GM12875 (cell line): Measurements from ENCODE around the gene GALNT9.

Experiments
- H3K4me3 ChIP-seq: one replicate; pipeline ENCODE4 v1.5.1; 2011; ENCODE audit warnings: low read depth, low read length, control low read depth
- TF ChIP-seq, protein P1 (sequence below): IDR thresholded peaks from 2 replicates; pipeline ENCODE4 v1.5.1; 2011; ENCODE audit warnings: low read depth, mild to moderate bottlenecking, control low read depth, inconsistent platforms, low read length, moderate library complexity, borderline replicate concordance; ENCODE audit not compliant: insufficient read depth

GALNT9 gene

GRCh38 chr12:132161036-132161781, 168.2 kb downstream of the GALNT9 start:
- H3K4me3 ChIP-seq: no peak overlapping the region
- TF ChIP-seq, protein P1, sequence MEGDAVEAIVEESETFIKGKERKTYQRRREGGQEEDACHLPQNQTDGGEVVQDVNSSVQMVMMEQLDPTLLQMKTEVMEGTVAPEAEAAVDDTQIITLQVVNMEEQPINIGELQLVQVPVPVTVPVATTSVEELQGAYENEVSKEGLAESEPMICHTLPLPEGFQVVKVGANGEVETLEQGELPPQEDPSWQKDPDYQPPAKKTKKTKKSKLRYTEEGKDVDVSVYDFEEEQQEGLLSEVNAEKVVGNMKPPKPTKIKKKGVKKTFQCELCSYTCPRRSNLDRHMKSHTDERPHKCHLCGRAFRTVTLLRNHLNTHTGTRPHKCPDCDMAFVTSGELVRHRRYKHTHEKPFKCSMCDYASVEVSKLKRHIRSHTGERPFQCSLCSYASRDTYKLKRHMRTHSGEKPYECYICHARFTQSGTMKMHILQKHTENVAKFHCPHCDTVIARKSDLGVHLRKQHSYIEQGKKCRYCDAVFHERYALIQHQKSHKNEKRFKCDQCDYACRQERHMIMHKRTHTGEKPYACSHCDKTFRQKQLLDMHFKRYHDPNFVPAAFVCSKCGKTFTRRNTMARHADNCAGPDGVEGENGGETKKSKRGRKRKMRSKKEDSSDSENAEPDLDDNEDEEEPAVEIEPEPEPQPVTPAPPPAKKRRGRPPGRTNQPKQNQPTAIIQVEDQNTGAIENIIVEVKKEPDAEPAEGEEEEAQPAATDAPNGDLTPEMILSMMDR: no peak

DNA sequence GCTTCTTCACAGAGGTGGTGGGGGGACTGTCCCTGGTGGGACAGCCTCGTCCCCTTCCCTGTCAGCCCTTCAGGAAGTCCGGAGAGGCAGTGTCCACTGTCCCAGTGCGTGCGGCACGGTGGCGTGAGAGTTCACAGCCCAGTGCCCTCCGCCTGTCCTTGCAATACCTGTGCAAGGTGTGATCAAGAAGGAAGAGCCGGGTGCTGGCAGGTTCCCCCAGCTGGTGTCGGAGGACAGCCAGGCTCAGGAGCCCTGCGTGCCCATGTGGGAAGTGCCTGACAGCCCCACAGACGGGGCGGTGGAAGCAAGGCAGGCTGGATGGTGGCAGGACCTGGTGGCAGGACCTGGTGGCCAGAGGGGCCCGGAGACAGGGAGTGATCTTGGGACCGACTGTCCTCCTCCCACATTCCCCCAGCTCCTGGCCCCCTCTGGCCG, 168.8 kb downstream of the GALNT9 start:
- H3K4me3 ChIP-seq: no peak overlapping the region
- TF ChIP-seq, protein P1: no peak

DNA sequence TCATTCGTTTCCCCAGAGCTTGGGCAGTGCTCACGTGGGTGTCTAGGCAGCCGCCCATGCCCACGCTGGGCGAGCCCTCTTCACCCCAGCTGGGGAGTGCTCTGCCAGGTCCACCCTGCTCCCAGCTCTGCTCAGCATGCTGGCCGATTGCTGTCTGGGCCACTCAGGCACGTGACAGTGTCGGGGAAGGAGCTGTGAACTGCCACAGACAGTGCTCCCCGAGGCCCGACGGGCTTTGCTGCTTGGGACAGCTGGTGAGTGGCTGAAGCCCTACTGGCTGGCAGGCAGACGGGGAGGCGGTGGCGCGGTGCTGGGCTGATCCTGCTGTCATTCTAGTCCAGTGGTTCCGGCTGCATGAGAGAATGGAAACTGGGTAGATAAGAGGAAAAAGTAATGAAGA, 169.4 kb downstream of the GALNT9 start:
- TF ChIP-seq, protein P1: no peak
- no peak overlapping the region for H3K4me3 ChIP-seq

GRCh38 chr12:132159555-132160003, 169.8 kb downstream of the GALNT9 start:
- no peak overlapping the region for H3K4me3 ChIP-seq
- TF ChIP-seq, protein P1: no peak

DNA sequence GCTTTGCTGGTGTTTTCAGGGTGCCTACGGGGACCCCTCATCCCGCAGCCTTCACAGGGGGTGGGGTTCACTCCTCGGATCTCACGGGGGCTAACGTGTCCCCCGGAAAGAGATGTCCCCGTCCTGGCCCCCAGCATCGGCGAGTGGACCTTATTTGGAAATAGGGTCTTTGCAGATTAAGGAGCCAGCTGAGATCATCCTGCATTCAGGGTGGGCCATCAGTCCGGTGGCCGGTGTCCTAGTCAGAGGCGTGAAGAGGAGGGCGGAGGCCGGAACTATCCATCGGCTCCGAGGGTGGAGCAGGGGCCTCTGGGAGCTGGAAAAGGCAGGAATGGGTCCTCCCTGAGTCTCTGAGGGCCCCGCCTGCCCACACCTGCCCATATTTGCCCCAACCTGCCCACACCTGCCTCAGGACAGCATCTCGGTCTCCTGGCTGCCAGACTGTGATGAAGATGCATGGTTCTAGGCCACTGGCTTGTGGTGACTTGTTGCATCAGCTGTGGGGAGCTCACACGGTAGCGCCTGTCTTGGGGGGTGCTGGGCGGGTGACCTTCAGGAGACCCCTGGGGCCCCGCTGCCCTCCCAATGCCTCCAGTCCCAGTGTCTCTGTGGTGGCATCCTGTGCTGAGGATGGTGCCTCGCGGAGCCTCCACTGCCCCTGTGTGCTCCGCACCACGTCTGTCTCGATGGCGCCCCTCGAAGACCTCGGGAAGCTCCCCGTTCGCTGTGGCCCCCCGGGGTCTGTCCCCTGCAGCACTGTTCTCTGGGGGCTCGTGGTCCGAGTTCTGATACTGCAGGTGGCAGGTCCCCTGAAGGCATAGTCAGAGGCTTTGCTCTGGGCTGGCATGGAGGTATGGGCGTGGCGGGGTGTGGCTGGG, 170.5 kb downstream of the GALNT9 start:
- no peak overlapping the region for H3K4me3 ChIP-seq
- TF ChIP-seq, protein P1: no peak

- H3K4me3 ChIP-seq: no peak overlapping the region
- TF ChIP-seq, protein P1: no peak
Measured at GRCh38 chr12:132157733-132158409, 171.5 kb downstream of the GALNT9 start.
